Neuronal stem cell (in vitro differentiated cells): ENCODE data around the gene CHD3.

Source experiments
- DNase-seq: peaks from one replicate; pipeline ENCODE4 v3.0.0-alpha.2; 2013; ENCODE audit warnings: low spot score
- H2AFZ ChIP-seq: one replicate; pipeline ENCODE4 v1.6.1; 2013; ENCODE audit warnings: mild to moderate bottlenecking, low read length, inconsistent platforms
- H2AK5ac ChIP-seq: 2 replicates; pipeline ENCODE4 v1.6.1; 2013; ENCODE audit warnings: low read depth, mild to moderate bottlenecking, inconsistent platforms, low read length, moderate library complexity, mixed read lengths
- H2BK120ac ChIP-seq: 2 replicates; pipeline ENCODE4 v1.6.1; 2013; ENCODE audit warnings: low read depth, mild to moderate bottlenecking, inconsistent platforms, low read length, moderate library complexity, mixed read lengths
- H2BK12ac ChIP-seq: one replicate; pipeline ENCODE4 v1.6.1; 2013; ENCODE audit warnings: low read length, inconsistent platforms
- H2BK15ac ChIP-seq: 2 replicates; pipeline ENCODE4 v1.6.1; 2013; ENCODE audit warnings: mild to moderate bottlenecking, low read length, inconsistent platforms, mixed read lengths
- H2BK5ac ChIP-seq: one replicate; pipeline ENCODE4 v1.6.1; 2013; ENCODE audit warnings: inconsistent platforms, mild to moderate bottlenecking, low read length, moderate library complexity
- H3K14ac ChIP-seq: one replicate; pipeline ENCODE4 v1.6.1; 2013; ENCODE audit warnings: low read length, inconsistent platforms
- H3K18ac ChIP-seq: 2 replicates; pipeline ENCODE4 v1.6.1; 2013; ENCODE audit warnings: low read length, inconsistent platforms
- H3K23ac ChIP-seq: 2 replicates; pipeline ENCODE4 v1.6.1; 2013; ENCODE audit warnings: low read depth, mild to moderate bottlenecking, mixed read lengths, low read length, inconsistent platforms; ENCODE audit not compliant: poor library complexity
- H3K27ac ChIP-seq: replicated peaks from 3 replicates; pipeline ENCODE4 v1.5.1; 2013; ENCODE audit warnings: low read length, inconsistent platforms
- H3K27me3 ChIP-seq, 3 experiments: 2 replicates each; pipeline ENCODE4 v1.6.1; 2013; ENCODE audit warnings: low read length in 3 of 3, mild to moderate bottlenecking in 2 of 3, inconsistent platforms in 1 of 3, low read depth in 1 of 3, mixed read lengths in 1 of 3, moderate library complexity in 1 of 3; ENCODE audit not compliant: control insufficient read depth in 3 of 3, insufficient read depth in 3 of 3
- H3K36me3 ChIP-seq, 2 donors: replicated peaks in 1 of 2; 2 replicates each; pipeline ENCODE4 v1.6.1; 2013; ENCODE audit warnings: low read length in 2 of 2; ENCODE audit not compliant: control insufficient read depth in 2 of 2, insufficient read depth in 2 of 2
- H3K4ac ChIP-seq: 2 replicates; pipeline ENCODE4 v1.6.1; 2013; ENCODE audit warnings: inconsistent platforms, mild to moderate bottlenecking, low read length, moderate library complexity
- H3K4me1 ChIP-seq, 2 donors: 1 replicate in 1 of 2; 2 replicates in 1 of 2; pipeline ENCODE4 v1.6.1; 2013; ENCODE audit warnings: low read length in 2 of 2, low read depth in 1 of 2; ENCODE audit not compliant: control insufficient read depth in 2 of 2, insufficient read depth in 1 of 2
- H3K4me2 ChIP-seq: one replicate; pipeline ENCODE4 v1.6.1; 2013; ENCODE audit warnings: mild to moderate bottlenecking, low read length, inconsistent platforms; ENCODE audit not compliant: insufficient read depth, poor library complexity, severe bottlenecking
- H3K4me3 ChIP-seq, 2 donors: 2 replicates each; pipeline ENCODE4 v1.5.1; 2013; ENCODE audit warnings: low read length in 2 of 2, mild to moderate bottlenecking in 2 of 2, inconsistent platforms in 1 of 2, moderate library complexity in 1 of 2
- H3K79me1 ChIP-seq: one replicate; pipeline ENCODE4 v1.6.1; 2013; ENCODE audit warnings: low read depth, mild to moderate bottlenecking, inconsistent platforms, low read length, moderate library complexity
- H3K9ac ChIP-seq: one replicate; pipeline ENCODE4 v1.6.1; 2013; ENCODE audit warnings: mild to moderate bottlenecking, low read depth, low read length, inconsistent platforms; ENCODE audit not compliant: poor library complexity
- H3K9me3 ChIP-seq, 2 donors: replicated peaks in 1 of 2; 2 replicates each; pipeline versions ENCODE3 to v1.6.1; 2013; ENCODE audit warnings: low read length in 2 of 2, mild to moderate bottlenecking in 2 of 2, inconsistent platforms in 1 of 2, low read depth in 1 of 2, mixed read lengths in 1 of 2, moderate library complexity in 1 of 2; ENCODE audit not compliant: control insufficient read depth in 2 of 2, insufficient read depth in 1 of 2
- H4K8ac ChIP-seq: one replicate; pipeline ENCODE4 v1.6.1; 2013; ENCODE audit warnings: low read depth, mild to moderate bottlenecking, inconsistent platforms, low read length, moderate library complexity
- H4K91ac ChIP-seq: one replicate; pipeline ENCODE4 v1.6.1; 2013; ENCODE audit warnings: low read length, low read depth, mild to moderate bottlenecking, inconsistent platforms; ENCODE audit not compliant: poor library complexity
- WGBS, 2 donors: extraction: QIAGEN DNeasy Blood & Tissue Kit; methylation state at CpG; one replicate each; pipeline ENCODE4 v1.1.7; 2013; ENCODE audit warnings: missing lambda C conversion rate in 2 of 2, mixed read lengths in 1 of 2; ENCODE audit not compliant: insufficient read length in 2 of 2, insufficient replicate concordance in 1 of 2; ENCODE audit errors: extremely low coverage in 2 of 2; 5-methylcytosine and 5-hydroxymethylcytosine counted together

CHD3 gene

DNA sequence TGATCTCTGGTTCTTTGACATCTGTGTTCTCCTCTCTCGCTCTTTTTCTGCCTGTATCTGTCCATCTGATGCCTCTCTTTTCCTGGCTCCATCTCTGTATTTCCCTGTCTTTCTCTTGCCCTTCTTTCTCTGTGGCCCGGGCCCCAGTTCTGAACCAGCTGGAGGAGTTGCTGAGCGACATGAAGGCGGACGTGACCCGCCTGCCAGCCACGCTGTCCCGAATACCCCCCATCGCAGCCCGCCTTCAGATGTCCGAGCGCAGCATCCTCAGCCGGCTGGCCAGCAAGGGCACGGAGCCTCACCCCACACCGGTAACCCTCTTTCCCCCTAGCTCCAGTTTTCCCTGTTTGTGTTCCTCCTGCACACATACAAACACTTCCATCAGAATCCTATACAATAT, 21.7 kb downstream of the CHD3 start:
- no peak overlapping the region for H3K18ac ChIP-seq
- H3K23ac ChIP-seq, result peak overlapping the region; percentile 61
- no peaks in the 10 kb centered on the region for H3K79me1 ChIP-seq
- H2BK5ac ChIP-seq, result no peak overlapping the region
- H2BK120ac ChIP-seq, result no peak overlapping the region
- H4K91ac ChIP-seq, result no peak overlapping the region
- H3K4ac ChIP-seq, result no peak overlapping the region
- no peak for DNase-seq
- H3K4me2 ChIP-seq, result no peak overlapping the region
- H3K36me3 ChIP-seq, result peaks cover 11 to 74% of the 10 kb centered on the region in 2 donors
- no peaks in the 10 kb centered on the region for H3K9me3 ChIP-seq
- H3K4me3 ChIP-seq, result no peak overlapping the region
- peaks cover 5% of the 10 kb centered on the region in 2 donors for H3K4me1 ChIP-seq
- H2AFZ ChIP-seq, result no peak overlapping the region
- H3K27me3 ChIP-seq, result no peaks in the 10 kb centered on the region
- no peak overlapping the region for H3K9ac ChIP-seq
- H2AK5ac ChIP-seq, result no peak overlapping the region
- no peak overlapping the region for H4K8ac ChIP-seq
- no peak overlapping the region for H3K14ac ChIP-seq
- WGBS, 2 donors, result no CpG with 5 or more reads among the region's 15 CpGs
- no peak overlapping the region for H2BK12ac ChIP-seq
- no peak overlapping the region for H3K27ac ChIP-seq
- H2BK15ac ChIP-seq, result no peak overlapping the region

GRCh38 chr17:7910711-7911110, 22.1 kb downstream of the CHD3 start:
- Histone ChIP-seq H3K23ac (no peak overlapping the region), H3K4ac (no peak overlapping the region), H3K9me3 (no peaks in the 10 kb centered on the region), H2BK15ac (no peak overlapping the region), H2AK5ac (no peak overlapping the region), H4K8ac (no peak overlapping the region), H4K91ac (no peak overlapping the region), H3K4me1 (peaks cover 6 to 7% of the 10 kb centered on the region in 2 donors), H3K27me3 (no peaks in the 10 kb centered on the region), H3K27ac (no peak overlapping the region), H3K9ac (no peak overlapping the region), H3K4me3 (no peak overlapping the region), H3K14ac (no peak overlapping the region), H2BK120ac (no peak overlapping the region), H3K4me2 (no peak overlapping the region), H2BK12ac (no peak overlapping the region), H3K79me1 (no peaks in the 10 kb centered on the region), H2BK5ac (no peak overlapping the region), H2AFZ (no peak overlapping the region), H3K36me3 (peaks cover 11 to 69% of the 10 kb centered on the region in 2 donors), H3K18ac (no peak overlapping the region)
- no peak for DNase-seq
- no CpG with 5 or more reads among the region's 13 CpGs for WGBS, 2 donors

DNA sequence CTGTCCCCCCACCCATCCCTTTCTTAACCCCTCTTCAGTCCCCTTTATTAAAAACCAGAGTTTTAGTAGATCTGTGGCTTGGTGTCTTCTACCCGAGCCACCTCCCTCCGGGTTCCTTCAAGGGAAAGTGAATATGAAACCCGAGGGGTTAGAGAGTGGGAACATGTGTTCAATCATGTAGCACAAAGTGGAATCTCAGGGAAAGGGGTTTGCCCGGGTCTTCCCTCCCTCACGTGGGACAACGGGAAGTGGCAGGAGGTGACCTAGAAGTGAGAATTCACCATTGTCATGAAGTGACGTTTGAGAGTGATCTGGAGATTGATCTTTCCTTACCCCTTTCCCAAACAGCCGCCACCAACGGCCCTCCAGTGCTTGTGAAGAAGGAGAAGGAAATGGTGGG, 22.5 kb downstream of the CHD3 start:
- H3K9me3 ChIP-seq, result no peaks in the 10 kb centered on the region
- H2BK5ac ChIP-seq, result peak overlapping the region; percentile 71
- H2AFZ ChIP-seq, result no peak overlapping the region
- no peak overlapping the region for H3K23ac ChIP-seq
- DNase-seq, result no peak
- H2BK120ac ChIP-seq, result no peak overlapping the region
- H3K18ac ChIP-seq, result no peak overlapping the region
- H3K9ac ChIP-seq, result no peak overlapping the region
- H3K4ac ChIP-seq, result no peak overlapping the region
- peaks cover 0 to under 1% (median 0%) of the 10 kb centered on the region in 3 experiments for H3K27me3 ChIP-seq
- no peak overlapping the region for H3K4me3 ChIP-seq
- H3K4me1 ChIP-seq, result peaks cover 6 to 7% of the 10 kb centered on the region in 2 donors
- H3K14ac ChIP-seq, result no peak overlapping the region
- no peak overlapping the region for H4K8ac ChIP-seq
- H3K4me2 ChIP-seq, result no peak overlapping the region
- no CpG with 5 or more reads among the region's 9 CpGs for WGBS, 2 donors
- H2BK12ac ChIP-seq, result no peak overlapping the region
- no peak overlapping the region for H3K27ac ChIP-seq
- H2AK5ac ChIP-seq, result no peak overlapping the region
- no peaks in the 10 kb centered on the region for H3K79me1 ChIP-seq
- no peak overlapping the region for H2BK15ac ChIP-seq
- H3K36me3 ChIP-seq, result peaks cover 11 to 65% of the 10 kb centered on the region in 2 donors
- H4K91ac ChIP-seq, result no peak overlapping the region

GRCh38 chr17:7912927-7913524, 24.4 kb downstream of the CHD3 start:
- no peaks in the 10 kb centered on the region for H3K79me1 ChIP-seq
- no peak overlapping the region for H2BK5ac ChIP-seq
- H3K4me2 ChIP-seq, result no peak overlapping the region
- H3K4me1 ChIP-seq, result peaks cover 7 to 12% of the 10 kb centered on the region in 2 donors
- no CpG with 5 or more reads among the region's 3 CpGs for WGBS, 2 donors
- no peak overlapping the region for H2BK15ac ChIP-seq
- peaks cover 0 to 9% (median 0%) of the 10 kb centered on the region in 3 experiments for H3K27me3 ChIP-seq
- no peak overlapping the region for H3K14ac ChIP-seq
- no peak overlapping the region for H4K8ac ChIP-seq
- no peak overlapping the region for H3K27ac ChIP-seq
- peak; percentile 57 for DNase-seq
- H2AK5ac ChIP-seq, result no peak overlapping the region
- H3K18ac ChIP-seq, result no peak overlapping the region
- no peak overlapping the region for H3K4me3 ChIP-seq
- H3K23ac ChIP-seq, result no peak overlapping the region
- H2AFZ ChIP-seq, result no peak overlapping the region
- H3K9me3 ChIP-seq, result peaks cover 0 to 7% of the 10 kb centered on the region in 2 donors
- no peak overlapping the region for H3K9ac ChIP-seq
- no peak overlapping the region for H2BK12ac ChIP-seq
- H2BK120ac ChIP-seq, result no peak overlapping the region
- H3K36me3 ChIP-seq, result peaks cover 8 to 47% of the 10 kb centered on the region in 2 donors
- no peak overlapping the region for H3K4ac ChIP-seq
- H4K91ac ChIP-seq, result no peak overlapping the region
